ENCODE data around the gene MARCO. TPM values are rescaled to one million over a fixed set of nuclear protein-coding genes. Genes with fewer than 3 reads are reported as not detected.

MARCO gene
- polyA plus RNA-seq, 3 donors = 12.7 to 43.7 (median 37.7) TPM

DNA sequence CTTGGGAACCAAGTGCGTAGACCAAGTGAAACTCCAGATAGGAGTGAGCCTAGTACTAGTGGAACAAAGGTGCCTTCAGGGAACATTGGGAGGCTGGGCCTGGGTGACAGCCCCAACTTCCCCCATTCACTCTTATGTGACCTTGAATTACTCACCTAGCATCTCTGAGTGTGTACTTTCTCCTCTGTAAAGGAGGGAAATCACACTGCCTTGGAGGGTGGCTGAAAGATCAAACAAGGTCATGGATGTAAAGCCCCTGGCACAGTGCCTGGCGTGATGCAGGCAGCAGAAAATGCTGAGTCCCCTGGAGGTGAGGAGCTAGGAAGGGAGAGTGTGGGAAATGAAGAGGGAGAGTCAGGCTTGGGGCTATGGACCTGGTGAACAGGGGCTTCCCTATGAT, 45.9 kb downstream of the MARCO start:
- Mint-ChIP-seq H3K36me3 (peaks cover 22 to 24% of the 10 kb centered on the region in 2 donors), H3K4me1 (peaks cover 57% of the 10 kb centered on the region), H3K4me3 (no peak overlapping the region), H3K27me3 (ENCODE audit: low read depth in 3 of 3) (peaks cover 3 to 20% (median 17%) of the 10 kb centered on the region in 3 donors), H3K9me3 (no peaks in the 10 kb centered on the region), H3K27ac (peak overlapping the region in 1 of 7 donors; percentile 66)
- intact Hi-C loops (cut with micrococcal nuclease) = loop anchor here in 1 of 2 donors (10.0 kb wide), 1 partner anchor 103 kb away; no protein-coding TSS in a partner anchor
- H3K79me2 ChIP-seq (ENCODE audit: insufficient read depth, low read length) = no peaks in the 10 kb centered on the region
- no peaks in the 10 kb centered on the region for H3K27me3 ChIP-seq (ENCODE audit: control insufficient read depth in 2 of 2, insufficient read depth in 2 of 2, low read length in 2 of 2)
- no peaks in the 10 kb centered on the region for H3K36me3 ChIP-seq (replicated peaks in 1 of 2; ENCODE audit: control insufficient read depth in 1 of 2, insufficient read depth in 2 of 2, low read length in 2 of 2)
- no peak overlapping the region for H3K27ac ChIP-seq (ENCODE audit: low read depth in 1 of 2, low read length in 2 of 2)
- no peak overlapping the region for H3K4me3 ChIP-seq (replicated peaks in 1 of 3; ENCODE audit: low read depth in 2 of 3, low read length in 3 of 3)
- TF ChIP-seq, protein P1, sequence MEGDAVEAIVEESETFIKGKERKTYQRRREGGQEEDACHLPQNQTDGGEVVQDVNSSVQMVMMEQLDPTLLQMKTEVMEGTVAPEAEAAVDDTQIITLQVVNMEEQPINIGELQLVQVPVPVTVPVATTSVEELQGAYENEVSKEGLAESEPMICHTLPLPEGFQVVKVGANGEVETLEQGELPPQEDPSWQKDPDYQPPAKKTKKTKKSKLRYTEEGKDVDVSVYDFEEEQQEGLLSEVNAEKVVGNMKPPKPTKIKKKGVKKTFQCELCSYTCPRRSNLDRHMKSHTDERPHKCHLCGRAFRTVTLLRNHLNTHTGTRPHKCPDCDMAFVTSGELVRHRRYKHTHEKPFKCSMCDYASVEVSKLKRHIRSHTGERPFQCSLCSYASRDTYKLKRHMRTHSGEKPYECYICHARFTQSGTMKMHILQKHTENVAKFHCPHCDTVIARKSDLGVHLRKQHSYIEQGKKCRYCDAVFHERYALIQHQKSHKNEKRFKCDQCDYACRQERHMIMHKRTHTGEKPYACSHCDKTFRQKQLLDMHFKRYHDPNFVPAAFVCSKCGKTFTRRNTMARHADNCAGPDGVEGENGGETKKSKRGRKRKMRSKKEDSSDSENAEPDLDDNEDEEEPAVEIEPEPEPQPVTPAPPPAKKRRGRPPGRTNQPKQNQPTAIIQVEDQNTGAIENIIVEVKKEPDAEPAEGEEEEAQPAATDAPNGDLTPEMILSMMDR (IDR thresholded peaks at IDR 0.05) = no peak
- peak in 1 of 3 donors; percentile 69 for DNase-seq
- no peak overlapping the region for H3K4me2 ChIP-seq (replicated peaks; ENCODE audit: extremely low read depth, low read length, poor library complexity, severe bottlenecking)
- peaks cover 35 to 43% of the 10 kb centered on the region in 2 donors for H3K4me1 ChIP-seq (ENCODE audit: control insufficient read depth in 1 of 2, insufficient read depth in 2 of 2, low read length in 2 of 2)
- WGBS (ENCODE audit: insufficient coverage) = 70% methylated on average over 1 of the region's 2 CpGs
- no peaks in the 10 kb centered on the region for H4K20me1 ChIP-seq (ENCODE audit: insufficient read depth, low read length)
- H2AFZ ChIP-seq (ENCODE audit: insufficient read depth, low read depth, low read length, poor library complexity, severe bottlenecking) = no peak overlapping the region
- H3K9ac ChIP-seq (ENCODE audit: insufficient read depth, low read length, poor library complexity, severe bottlenecking) = no peak overlapping the region
- no peaks in the 10 kb centered on the region for H3K9me3 ChIP-seq (replicated peaks in 1 of 2; ENCODE audit: control insufficient read depth in 1 of 2, insufficient read depth in 1 of 2, low read length in 2 of 2)

GRCh38 chr2:118988706-118989105, 46.7 kb downstream of the MARCO start:
- TF ChIP-seq, protein P1 (IDR thresholded peaks at IDR 0.05) = no peak
- H3K4me3 ChIP-seq (replicated peaks in 1 of 3; ENCODE audit: low read depth in 2 of 3, low read length in 3 of 3) = no peak overlapping the region
- WGBS (ENCODE audit: insufficient coverage) = 97% methylated on average over 5 of the region's 5 CpGs
- no peaks in the 10 kb centered on the region for H3K27me3 ChIP-seq (ENCODE audit: control insufficient read depth in 2 of 2, insufficient read depth in 2 of 2, low read length in 2 of 2)
- no peak overlapping the region for H3K4me2 ChIP-seq (replicated peaks; ENCODE audit: extremely low read depth, low read length, poor library complexity, severe bottlenecking)
- H3K27ac Mint-ChIP-seq = no peak overlapping the region
- peaks cover 63% of the 10 kb centered on the region for H3K4me1 Mint-ChIP-seq
- H2AFZ ChIP-seq (ENCODE audit: insufficient read depth, low read depth, low read length, poor library complexity, severe bottlenecking) = no peak overlapping the region
- no peaks in the 10 kb centered on the region for H3K9me3 ChIP-seq (replicated peaks in 1 of 2; ENCODE audit: control insufficient read depth in 1 of 2, insufficient read depth in 1 of 2, low read length in 2 of 2)
- H3K36me3 ChIP-seq (replicated peaks in 1 of 2; ENCODE audit: control insufficient read depth in 1 of 2, insufficient read depth in 2 of 2, low read length in 2 of 2) = no peaks in the 10 kb centered on the region
- peaks cover 41 to 50% of the 10 kb centered on the region in 2 donors for H3K4me1 ChIP-seq (ENCODE audit: control insufficient read depth in 1 of 2, insufficient read depth in 2 of 2, low read length in 2 of 2)
- H3K27ac ChIP-seq (ENCODE audit: low read depth in 1 of 2, low read length in 2 of 2) = no peak overlapping the region
- no peak for DNase-seq
- no peak overlapping the region for H3K9ac ChIP-seq (ENCODE audit: insufficient read depth, low read length, poor library complexity, severe bottlenecking)
- intact Hi-C loops (cut with micrococcal nuclease) = loop anchor here in 1 of 2 donors (10.0 kb wide), 1 partner anchor 104 kb away; no protein-coding TSS in a partner anchor
- H3K79me2 ChIP-seq (ENCODE audit: insufficient read depth, low read length) = no peaks in the 10 kb centered on the region
- H4K20me1 ChIP-seq (ENCODE audit: insufficient read depth, low read length) = no peaks in the 10 kb centered on the region
- no peaks in the 10 kb centered on the region for H3K9me3 Mint-ChIP-seq
- H3K4me3 Mint-ChIP-seq = no peak overlapping the region
- H3K36me3 Mint-ChIP-seq = peaks cover 19 to 24% of the 10 kb centered on the region in 2 donors
- H3K27me3 Mint-ChIP-seq (ENCODE audit: low read depth in 3 of 3) = peaks cover 3 to 15% (median 11%) of the 10 kb centered on the region in 3 donors

Data from CD14-positive monocyte (primary cell).